GM19463 (cell line): ENCODE results near the gene SORT1.
A peak's percentile ranks its signal among the peaks of the same experiment; 100 is the strongest.
"Not testable (repeated sequence)": the region's sequence is repeated elsewhere in the genome, so short reads cannot be mapped to it uniquely, and the experiment has no call there.

Experiments
- ATAC-seq: cut with Tn5 transposase; IDR thresholded peaks from one replicate; pipeline ENCODE4 v1.9.1; 2021; ENCODE audit warnings: mild to moderate bottlenecking, moderate library complexity; ENCODE audit not compliant: unreplicated experiment

Gene SORT1

GRCh38 chr1:109301874-109302273 lies 95.8 kb downstream of the SORT1 start:
- no peak for ATAC-seq

- ATAC-seq = no peak
Observed at GRCh38 chr1:109300650-109301151, 97.0 kb downstream of the SORT1 start.

GRCh38 chr1:109299558-109300343 lies 98.0 kb downstream of the SORT1 start:
- ATAC-seq = no peak

GRCh38 chr1:109298666-109299557 lies 98.8 kb downstream of the SORT1 start:
- no peak for ATAC-seq

GRCh38 chr1:109296782-109297181 lies 100.9 kb downstream of the SORT1 start:
- ATAC-seq = no peak

GRCh38 chr1:109295712-109296415 lies 101.9 kb downstream of the SORT1 start:
- no peak for ATAC-seq

- no peak for ATAC-seq
Observed at GRCh38 chr1:109294481-109294880, 103.2 kb downstream of the SORT1 start.

- ATAC-seq = no peak
Observed at GRCh38 chr1:109293026-109293425, 104.7 kb downstream of the SORT1 start.

GRCh38 chr1:109292364-109292763 lies 105.4 kb downstream of the SORT1 start:
- ATAC-seq = no peak

GRCh38 chr1:109290998-109291397 lies 106.7 kb downstream of the SORT1 start:
- no peak for ATAC-seq

GRCh38 chr1:109290137-109290536 lies 107.6 kb downstream of the SORT1 start:
- ATAC-seq = no peak

GRCh38 chr1:109286762-109287161 lies 111.0 kb downstream of the SORT1 start:
- ATAC-seq = not testable (repeated sequence)

GRCh38 chr1:109283748-109284600 lies 113.7 kb downstream of the SORT1 start:
- peak; percentile 9 for ATAC-seq

- peak; percentile 99 for ATAC-seq
Observed at GRCh38 chr1:109282952-109283747, 114.6 kb downstream of the SORT1 start, which contains the start of gene PSRC1. TSS of gene PSRC1 (minus strand) at chr1:109283145.

GRCh38 chr1:109282497-109282951 lies 115.2 kb downstream of the SORT1 start:
- no peak for ATAC-seq

- no peak for ATAC-seq
Observed at GRCh38 chr1:109281680-109282496, 115.8 kb downstream of the SORT1 start.

GRCh38 chr1:109280862-109281261 lies 116.9 kb downstream of the SORT1 start:
- no peak for ATAC-seq

- ATAC-seq = no peak
Observed at GRCh38 chr1:109279615-109280278, 118.0 kb downstream of the SORT1 start.
